ENCODE data around the gene MBD5.

Gene MBD5

DNA sequence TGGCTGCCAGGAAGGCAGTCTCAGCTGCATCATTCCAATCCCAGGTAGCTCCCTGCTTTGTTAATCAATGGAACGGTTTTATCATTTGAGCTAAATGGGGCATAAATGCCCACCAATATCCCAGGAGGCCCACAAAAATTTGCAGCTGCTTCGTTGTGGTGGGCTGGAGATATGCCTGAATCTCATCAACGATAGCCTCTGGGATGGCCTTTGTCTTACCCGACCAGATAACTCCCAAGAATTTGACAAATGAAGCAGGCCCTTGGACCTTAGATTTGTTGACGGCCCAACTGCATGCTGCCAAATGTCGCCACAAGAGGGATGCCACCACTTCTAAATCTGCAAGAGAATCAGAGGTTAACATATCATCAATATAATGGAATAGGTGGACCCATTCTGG, 236.4 kb downstream of the MBD5 start:
- Histone ChIP-seq H3K27ac (ENCODE audit: low read length) (no peak overlapping the region), H3K79me2 (ENCODE audit: insufficient read depth, low read length) (no peaks in the 10 kb centered on the region), H3K36me3 (ENCODE audit: insufficient read depth, low read length) (peaks cover 33% of the 10 kb centered on the region), H3K4me2 (ENCODE audit: insufficient read depth, low read length) (no peak overlapping the region), H3K4me1 (ENCODE audit: insufficient read depth, low read length) (no peaks in the 10 kb centered on the region), H3K4me3 (ENCODE audit: low read depth in 1 of 2, low read length in 2 of 2) (no peak overlapping the region), H3K9me3 (ENCODE audit: insufficient read depth, low read length, severe bottlenecking) (peaks cover 70% of the 10 kb centered on the region), H3K27me3 (ENCODE audit: insufficient read depth, low read length, poor library complexity) (no peaks in the 10 kb centered on the region), H2AFZ (ENCODE audit: low read depth, low read length) (no peak overlapping the region), H4K20me1 (ENCODE audit: insufficient read depth, low read length) (no peaks in the 10 kb centered on the region), H3K9ac (ENCODE audit: low read depth, low read length) (no peak overlapping the region)
- TF ChIP-seq, protein P1, sequence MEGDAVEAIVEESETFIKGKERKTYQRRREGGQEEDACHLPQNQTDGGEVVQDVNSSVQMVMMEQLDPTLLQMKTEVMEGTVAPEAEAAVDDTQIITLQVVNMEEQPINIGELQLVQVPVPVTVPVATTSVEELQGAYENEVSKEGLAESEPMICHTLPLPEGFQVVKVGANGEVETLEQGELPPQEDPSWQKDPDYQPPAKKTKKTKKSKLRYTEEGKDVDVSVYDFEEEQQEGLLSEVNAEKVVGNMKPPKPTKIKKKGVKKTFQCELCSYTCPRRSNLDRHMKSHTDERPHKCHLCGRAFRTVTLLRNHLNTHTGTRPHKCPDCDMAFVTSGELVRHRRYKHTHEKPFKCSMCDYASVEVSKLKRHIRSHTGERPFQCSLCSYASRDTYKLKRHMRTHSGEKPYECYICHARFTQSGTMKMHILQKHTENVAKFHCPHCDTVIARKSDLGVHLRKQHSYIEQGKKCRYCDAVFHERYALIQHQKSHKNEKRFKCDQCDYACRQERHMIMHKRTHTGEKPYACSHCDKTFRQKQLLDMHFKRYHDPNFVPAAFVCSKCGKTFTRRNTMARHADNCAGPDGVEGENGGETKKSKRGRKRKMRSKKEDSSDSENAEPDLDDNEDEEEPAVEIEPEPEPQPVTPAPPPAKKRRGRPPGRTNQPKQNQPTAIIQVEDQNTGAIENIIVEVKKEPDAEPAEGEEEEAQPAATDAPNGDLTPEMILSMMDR (IDR thresholded peaks at IDR 0.05; ENCODE audit: borderline replicate concordance, extremely low read depth, low read length, poor library complexity, severe bottlenecking), result no peak
- no peak for TF ChIP-seq EZH2 (IDR thresholded peaks at IDR 0.05; ENCODE audit: borderline replicate concordance, low read depth, low read length, severe bottlenecking)
- DNase-seq (no peak), ATAC-seq (ENCODE audit: insufficient read depth, low read depth) (no peak)

DNA sequence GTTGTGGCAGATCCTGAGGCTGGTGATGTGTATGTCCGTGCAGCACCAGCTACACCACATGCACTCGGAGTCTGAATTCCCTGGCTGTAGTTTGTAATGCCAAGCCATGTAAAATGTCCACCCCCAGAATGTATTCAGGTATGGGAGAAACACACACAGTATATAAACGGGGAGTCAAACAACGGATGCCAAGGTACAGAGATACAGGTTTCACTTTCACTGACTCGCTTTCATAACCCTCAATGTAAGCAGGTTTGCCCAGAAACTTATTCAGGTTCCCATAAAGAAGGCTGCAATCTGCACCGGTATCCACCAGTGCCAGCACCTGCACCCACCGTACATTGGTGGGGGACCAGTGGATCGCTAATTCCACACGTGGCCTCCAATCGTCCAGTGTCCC, 237.2 kb downstream of the MBD5 start:
- ATAC-seq (ENCODE audit: insufficient read depth, low read depth), result no peak
- Histone ChIP-seq H3K9me3 (ENCODE audit: insufficient read depth, low read length, severe bottlenecking) (peaks cover 62% of the 10 kb centered on the region), H3K79me2 (ENCODE audit: insufficient read depth, low read length) (no peaks in the 10 kb centered on the region), H3K27ac (ENCODE audit: low read length) (no peak overlapping the region), H2AFZ (ENCODE audit: low read depth, low read length) (no peak overlapping the region), H3K4me2 (ENCODE audit: insufficient read depth, low read length) (no peak overlapping the region), H3K36me3 (ENCODE audit: insufficient read depth, low read length) (peaks cover 33% of the 10 kb centered on the region), H3K9ac (ENCODE audit: low read depth, low read length) (no peak overlapping the region), H3K4me3 (ENCODE audit: low read depth in 1 of 2, low read length in 2 of 2) (no peak overlapping the region), H3K27me3 (ENCODE audit: insufficient read depth, low read length, poor library complexity) (no peaks in the 10 kb centered on the region), H3K4me1 (ENCODE audit: insufficient read depth, low read length) (no peaks in the 10 kb centered on the region), H4K20me1 (ENCODE audit: insufficient read depth, low read length) (no peaks in the 10 kb centered on the region)
- TF ChIP-seq, protein P1 (IDR thresholded peaks at IDR 0.05; ENCODE audit: borderline replicate concordance, extremely low read depth, low read length, poor library complexity, severe bottlenecking), result no peak
- DNase-seq, result no peak

DNA sequence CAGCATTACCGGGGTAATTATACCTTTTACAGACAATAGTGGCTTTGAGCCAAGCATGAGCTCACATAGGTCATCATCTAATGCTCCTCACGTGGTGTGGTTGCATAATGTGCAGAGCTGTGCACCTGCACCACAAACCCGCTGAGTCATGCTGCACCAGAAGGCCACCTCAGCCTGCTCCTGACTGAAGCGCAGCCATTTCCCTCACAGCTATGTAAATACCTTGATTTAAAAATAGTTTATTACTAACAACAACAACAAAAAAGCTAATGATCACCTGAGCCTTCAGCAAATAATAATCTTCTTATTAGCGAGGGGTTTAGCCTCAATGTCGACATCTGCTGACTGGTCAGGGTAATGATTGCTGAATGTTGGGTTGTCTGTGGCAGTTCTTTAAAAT, 238.8 kb downstream of the MBD5 start:
- Histone ChIP-seq H3K4me1 (ENCODE audit: insufficient read depth, low read length) (no peaks in the 10 kb centered on the region), H3K4me3 (ENCODE audit: low read depth in 1 of 2, low read length in 2 of 2) (no peak overlapping the region), H3K9me3 (ENCODE audit: insufficient read depth, low read length, severe bottlenecking) (peaks cover 47% of the 10 kb centered on the region), H3K9ac (ENCODE audit: low read depth, low read length) (no peak overlapping the region), H3K27ac (ENCODE audit: low read length) (no peak overlapping the region), H2AFZ (ENCODE audit: low read depth, low read length) (no peak overlapping the region), H3K79me2 (ENCODE audit: insufficient read depth, low read length) (no peaks in the 10 kb centered on the region), H4K20me1 (ENCODE audit: insufficient read depth, low read length) (no peaks in the 10 kb centered on the region), H3K4me2 (ENCODE audit: insufficient read depth, low read length) (no peak overlapping the region), H3K27me3 (ENCODE audit: insufficient read depth, low read length, poor library complexity) (no peaks in the 10 kb centered on the region), H3K36me3 (ENCODE audit: insufficient read depth, low read length) (peaks cover 24% of the 10 kb centered on the region)
- TF ChIP-seq EZH2 (IDR thresholded peaks at IDR 0.05; ENCODE audit: borderline replicate concordance, low read depth, low read length, severe bottlenecking), result no peak
- TF ChIP-seq, protein P1 (IDR thresholded peaks at IDR 0.05; ENCODE audit: borderline replicate concordance, extremely low read depth, low read length, poor library complexity, severe bottlenecking), result no peak
- peak; percentile 45 for DNase-seq
- no peak for ATAC-seq (ENCODE audit: insufficient read depth, low read depth)

DNA sequence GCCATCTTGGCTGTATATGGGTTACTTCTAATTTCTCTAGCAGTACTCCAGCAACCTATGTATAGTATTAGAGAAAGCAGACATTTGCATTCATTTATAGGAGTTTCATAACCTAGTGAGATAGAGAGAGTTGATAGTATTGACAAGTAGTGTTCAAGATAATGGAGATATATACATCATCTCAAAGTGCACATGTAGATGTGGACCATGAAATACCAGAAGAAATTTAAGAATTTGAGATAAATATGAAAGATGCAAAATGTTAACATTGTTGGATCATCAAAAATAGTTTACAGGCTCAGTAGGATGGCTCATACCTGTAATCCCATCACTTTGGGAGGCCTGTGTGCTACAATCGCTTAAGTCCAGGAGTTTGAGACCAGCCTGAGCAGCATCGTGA, 243.0 kb downstream of the MBD5 start:
- Histone ChIP-seq H4K20me1 (ENCODE audit: insufficient read depth, low read length) (no peaks in the 10 kb centered on the region), H3K9ac (ENCODE audit: low read depth, low read length) (no peak overlapping the region), H3K4me1 (ENCODE audit: insufficient read depth, low read length) (no peaks in the 10 kb centered on the region), H3K36me3 (ENCODE audit: insufficient read depth, low read length) (peaks cover 8% of the 10 kb centered on the region; the same call in 1 of the 2 replicates), H2AFZ (ENCODE audit: low read depth, low read length) (no peak overlapping the region), H3K4me3 (ENCODE audit: low read depth in 1 of 2, low read length in 2 of 2) (no peak overlapping the region), H3K27ac (ENCODE audit: low read length) (no peak overlapping the region), H3K79me2 (ENCODE audit: insufficient read depth, low read length) (no peaks in the 10 kb centered on the region), H3K4me2 (ENCODE audit: insufficient read depth, low read length) (no peak overlapping the region), H3K9me3 (ENCODE audit: insufficient read depth, low read length, severe bottlenecking) (peaks cover 11% of the 10 kb centered on the region), H3K27me3 (ENCODE audit: insufficient read depth, low read length, poor library complexity) (no peaks in the 10 kb centered on the region)
- DNase-seq (no peak), ATAC-seq (ENCODE audit: insufficient read depth, low read depth) (no peak)
- TF ChIP-seq, protein P1 (IDR thresholded peaks at IDR 0.05; ENCODE audit: borderline replicate concordance, extremely low read depth, low read length, poor library complexity, severe bottlenecking), result no peak
- no peak for TF ChIP-seq EZH2 (IDR thresholded peaks at IDR 0.05; ENCODE audit: borderline replicate concordance, low read depth, low read length, severe bottlenecking)
